HepG2 (cell line): ENCODE data around the gene MED13L. TPM values are rescaled to one million over a fixed set of nuclear protein-coding genes. Genes with fewer than 3 reads are reported as not detected.

ENCODE experiments used
- ATAC-seq: fragments of 200-7000 bp; cut with Tn5 transposase; 3 replicates; pipeline ENCODE4 v1.9.1; 2020; ENCODE audit warnings: mild to moderate bottlenecking, moderate library complexity
- BruUV-seq: library from RNA; stranded (reverse); fragments of 400-500 nt; replicated peaks from 2 replicates; lab custom pipeline; 2021; lab: Mats Ljungman, UMichigan
- CTCF ChIA-PET: fragments of 300-600 bp; formaldehyde crosslinking; extraction: SDS; loops from one replicate; lab custom pipeline; 2021; ENCODE audit warnings: low total read pairs, inconsistent platforms, low intra/inter-chr PET ratio; lab: Yijun Ruan, JAX
- POLR2A ChIA-PET: fragments of 350-600 bp; sonication (Branson Sonifier 250); formaldehyde crosslinking; loops from one replicate; lab custom pipeline; 2020; ENCODE audit warnings: antibody characterized with exemption, inconsistent platforms; lab: Yijun Ruan, JAX
- DNase-seq: peaks from one replicate; pipeline ENCODE4 v3.0.0-alpha.2; 2015; ENCODE audit warnings: low spot score
- FAIRE-seq: peaks from 3 replicates; lab custom pipeline; 2011; peaks lifted over from hg19 to GRCh38; lab: Jason Lieb, UNC
- H2AFZ ChIP-seq: one replicate; pipeline ENCODE4 v1.6.1; 2011; ENCODE audit warnings: low read length, inconsistent platforms
- H3K27ac ChIP-seq: fragments of 300-600 bp; 3 replicates; pipeline ENCODE4 v1.8.0; 2011; ENCODE audit warnings: mixed run types, mild to moderate bottlenecking, mixed read lengths, low read length, inconsistent platforms; ENCODE audit not compliant: insufficient read depth; ENCODE audit errors: extremely low read length
- H3K27me3 ChIP-seq, 2 experiments: fragments of 200-600 bp in 1 of 2; 2 replicates in 1 of 2; 3 replicates in 1 of 2; pipeline versions ENCODE4 v1.6.0 to v1.8.0; 2011; ENCODE audit warnings: low read length in 2 of 2, mild to moderate bottlenecking in 2 of 2, moderate library complexity in 2 of 2, inconsistent platforms in 1 of 2; ENCODE audit not compliant: insufficient read depth in 2 of 2, control insufficient read depth in 1 of 2
- H3K36me3 ChIP-seq, 2 experiments: fragments of 200-600 bp in 1 of 2; replicated peaks in 1 of 2; 2 replicates in 1 of 2; 3 replicates in 1 of 2; pipeline versions ENCODE4 v1.5.1 to v1.8.0; 2011; ENCODE audit warnings: low read length in 2 of 2, inconsistent platforms in 1 of 2; ENCODE audit not compliant: insufficient read depth in 2 of 2, control insufficient read depth in 1 of 2
- H3K4me1 ChIP-seq: 2 replicates; pipeline ENCODE4 v1.5.1; 2012; ENCODE audit warnings: low read length, inconsistent platforms; ENCODE audit not compliant: insufficient read depth
- H3K4me2 ChIP-seq: 2 replicates; pipeline ENCODE4 v1.6.0; 2011; ENCODE audit warnings: low read depth, low read length, inconsistent platforms
- H3K4me3 ChIP-seq, 3 experiments: fragments of 200-600 bp in 1 of 3; sonication (generic), shearing (Covaris generic) in 1 of 3; replicated peaks in 1 of 3; 2 replicates each; pipeline ENCODE4 v1.5.1; 2011 to 2016; ENCODE audit warnings: low read length in 3 of 3, inconsistent platforms in 2 of 3, low read depth in 2 of 3, mild to moderate bottlenecking in 2 of 3, control low read depth in 1 of 3, mixed read lengths in 1 of 3; ENCODE audit not compliant: insufficient read depth in 1 of 3
- H3K79me2 ChIP-seq: one replicate; pipeline ENCODE4 v1.6.1; 2011; ENCODE audit warnings: low read length, inconsistent platforms; ENCODE audit not compliant: insufficient read depth
- H3K9ac ChIP-seq: 2 replicates; pipeline ENCODE4 v1.6.0; 2011; ENCODE audit warnings: mild to moderate bottlenecking, low read depth, low read length, inconsistent platforms; ENCODE audit not compliant: insufficient read depth
- H3K9me3 ChIP-seq: 2 replicates; pipeline ENCODE4 v1.5.1; 2012; ENCODE audit warnings: mild to moderate bottlenecking, low read length
- H4K20me1 ChIP-seq: 2 replicates; pipeline ENCODE4 v1.6.0; 2011; ENCODE audit warnings: inconsistent platforms, mild to moderate bottlenecking, low read length, moderate library complexity; ENCODE audit not compliant: insufficient read depth
- ARID4A ChIP-seq: sonication (generic); formaldehyde crosslinking; IDR thresholded peaks from 2 replicates; pipeline ENCODE4 v1.5.0; 2020; ENCODE audit warnings: mild to moderate bottlenecking, missing genetic modification reagents, borderline replicate concordance
- HINFP ChIP-seq: sonication (generic); formaldehyde crosslinking; IDR thresholded peaks from 2 replicates; pipeline ENCODE4 v1.4.0; 2020; ENCODE audit warnings: low read depth, mild to moderate bottlenecking, missing genetic modification reagents
- HMGA1 ChIP-seq: sonication (generic); formaldehyde crosslinking; conservative IDR thresholded peaks from 2 replicates; pipeline ENCODE4 v1.4.0; 2020; ENCODE audit warnings: missing genetic modification reagents
- MTERF4 ChIP-seq: sonication (generic); formaldehyde crosslinking; IDR thresholded peaks from 2 replicates; pipeline ENCODE4 v1.8.0; 2023; ENCODE audit warnings: mild to moderate bottlenecking, missing genetic modification reagents
- PAX8 ChIP-seq: sonication (generic); formaldehyde crosslinking; IDR thresholded peaks from 2 replicates; pipeline ENCODE4 v1.8.0; 2022; ENCODE audit warnings: mild to moderate bottlenecking, missing genetic modification reagents, borderline replicate concordance
- ZBTB2 ChIP-seq: sonication (generic); formaldehyde crosslinking; IDR thresholded peaks from 2 replicates; pipeline ENCODE4 v1.8.0; 2022; ENCODE audit warnings: low read depth, missing genetic modification reagents
- ZNF281 ChIP-seq: sonication (generic); formaldehyde crosslinking; IDR thresholded peaks from 2 replicates; pipeline ENCODE4 v1.4.0; 2020; ENCODE audit warnings: missing genetic modification reagents, borderline replicate concordance
- ZNF776 ChIP-seq: sonication (generic); formaldehyde crosslinking; IDR thresholded peaks from 2 replicates; pipeline ENCODE4 v1.4.0; 2020; ENCODE audit warnings: mild to moderate bottlenecking, missing genetic modification reagents
- ZXDC ChIP-seq: sonication (generic); formaldehyde crosslinking; IDR thresholded peaks from 2 replicates; pipeline ENCODE4 v1.5.0; 2020; ENCODE audit warnings: mild to moderate bottlenecking, missing genetic modification reagents
- WGBS: methylation state at CpG from one replicate; pipeline ENCODE4 v1.1.6; 2017; ENCODE audit warnings: low lambda C conversion rate; 5-methylcytosine and 5-hydroxymethylcytosine counted together
- in situ Hi-C: cut with HindIII; loops from 2 replicates; pipeline ENCODE4 v1.10.0; 2017; ENCODE audit warnings: low pct_unique_long_range_greater_than_20kb; ENCODE audit not compliant: extremely low pct_ligation_motif_present
- intact Hi-C: fragments of 100-400 bp; cut with micrococcal nuclease; formaldehyde crosslinking; loops from one replicate; pipeline ENCODE4 v1.10.0; 2022; ENCODE audit not compliant: unreplicated experiment
- polyA plus RNA-seq, 8 experiments: library from polyadenylated mRNA; depleted of rRNA in 3 of 8; stranded (reverse) in 7 of 8; unstranded in 1 of 8; fragments of >200 nt; fragmentation: Illumina TruSeq in 4 of 8; extraction: Trizol in 4 of 8; gene quantifications; 2 replicates each; pipeline versions ENCODE4 v1.2.1 to v1.2.3, GENCODE V29; 2011 to 2016; ENCODE audit warnings: low read depth in 4 of 8, missing spikeins in 1 of 8, mixed read lengths in 1 of 8; ENCODE audit not compliant: insufficient read depth in 1 of 8
- total RNA-seq, 5 experiments: library from RNA; depleted of rRNA; stranded (reverse); fragments of >200 nt; fragmentation: Illumina TruSeq; extraction: Trizol; gene quantifications; 2 replicates each; pipeline ENCODE4 v1.2.3, GENCODE V29; 2016; ENCODE audit warnings: low read depth in 1 of 5

MED13L gene
- total and polyA plus RNA-seq, 2 of the 13 experiments (the other 11 are each of a cell fraction or from before 2014, with no cell fraction given): 24.8 to 38.9 TPM

GRCh38 chr12:116245189-116245588 is 32.3 kb downstream of the MED13L start:
- Histone ChIP-seq H4K20me1 (peaks cover 14% of the 10 kb centered on the region), H3K36me3 (no peaks in the 10 kb centered on the region), H3K27me3 (no peaks in the 10 kb centered on the region), H3K9ac (no peak overlapping the region), H2AFZ (no peak overlapping the region), H3K4me2 (no peak overlapping the region), H3K27ac (no peak overlapping the region), H3K4me3 (no peak overlapping the region), H3K9me3 (no peaks in the 10 kb centered on the region), H3K79me2 (peaks cover 84% of the 10 kb centered on the region), H3K4me1 (peaks cover 34% of the 10 kb centered on the region)
- no peak for DNase-seq
- no peak for FAIRE-seq
- ChIA-PET CTCF (no interaction called here), POLR2A (no interaction called here)
- intact Hi-C loops: no loop called here
- in situ Hi-C loops: no loop called here
- 98% methylated on average over 2 of the region's 2 CpGs for WGBS
- no peak for ATAC-seq
- no TSS peak for BruUV-seq
- TF ChIP-seq HMGA1 (CRISPR knock-in tag) (no peak), ZNF776 (CRISPR knock-in tag) (no peak), ARID4A (CRISPR knock-in tag) (no peak), ZXDC (CRISPR knock-in tag) (no peak), ZBTB2 (CRISPR knock-in tag) (no peak), MTERF4 (no peak), PAX8 (CRISPR knock-in tag) (no peak), ZNF281 (CRISPR knock-in tag) (no peak), HINFP (CRISPR knock-in tag) (no peak)
